B cell (primary cell): Measurements from ENCODE around the gene PCK2. TPM values are rescaled to one million over a fixed set of nuclear protein-coding genes. Genes with fewer than 3 reads are reported as not detected.

Experiments used
- ATAC-seq: fragments of 200-7000 bp; cut with Tn5 transposase; one replicate; pipeline ENCODE4 v1.10.0; 2021; ENCODE audit warnings: low read depth, mild to moderate bottlenecking, moderate number of reproducible peaks, moderate library complexity
- CTCF ChIA-PET: fragments of 350-600 bp; sonication (Branson Sonifier 250); formaldehyde crosslinking; loops from one replicate; lab custom pipeline; 2021; ENCODE audit warnings: antibody characterized with exemption, inconsistent platforms; lab: Charles Lee
- POLR2A ChIA-PET: fragments of 350-600 bp; sonication (Branson Sonifier 250); formaldehyde crosslinking; loops from one replicate; lab custom pipeline; 2021; ENCODE audit warnings: antibody characterized with exemption; lab: Charles Lee
- DNase-seq: peaks from one replicate; pipeline ENCODE4 v3.0.0; 2013
- H2AFZ ChIP-seq: 2 replicates; pipeline ENCODE4 v1.6.1; 2012; ENCODE audit warnings: mild to moderate bottlenecking, low read depth, low read length; ENCODE audit not compliant: insufficient read depth, poor library complexity, severe bottlenecking
- H3K27ac ChIP-seq, 2 donors: 1 replicate in 1 of 2; 2 replicates in 1 of 2; pipeline ENCODE4 v1.5.1; 2012 to 2013; ENCODE audit warnings: low read length in 2 of 2, mild to moderate bottlenecking in 2 of 2, moderate library complexity in 1 of 2
- H3K27me3 ChIP-seq, 4 experiments: fragments of 200-600 bp in 1 of 4; sonication (generic) in 1 of 4; replicated peaks in 1 of 4; 1 replicate in 2 of 4; 2 replicates in 2 of 4; pipeline versions ENCODE4 v1.6.1 to v1.7.0; 2013 to 2016; ENCODE audit warnings: low read length in 3 of 4, mild to moderate bottlenecking in 2 of 4, mixed read lengths in 1 of 4, moderate library complexity in 1 of 4; ENCODE audit not compliant: insufficient read depth in 4 of 4, control insufficient read depth in 3 of 4; ENCODE audit errors: control extremely low read depth in 1 of 4
- H3K36me3 ChIP-seq, 2 experiments: replicated peaks in 1 of 2; 1 replicate in 1 of 2; 2 replicates in 1 of 2; pipeline versions ENCODE4 v1.6.1 to v1.7.1; 2013; ENCODE audit warnings: low read length in 1 of 2; ENCODE audit not compliant: insufficient read depth in 2 of 2, control insufficient read depth in 1 of 2; ENCODE audit errors: control extremely low read depth in 1 of 2, extremely low read depth in 1 of 2
- H3K4me1 ChIP-seq, 2 donors: fragments of 200-600 bp in 1 of 2; sonication (generic) in 1 of 2; 1 replicate in 1 of 2; 2 replicates in 1 of 2; pipeline versions ENCODE4 v1.5.1 to v1.6.1; 2013 to 2017; ENCODE audit warnings: low read length in 2 of 2; ENCODE audit not compliant: control insufficient read depth in 2 of 2, insufficient read depth in 2 of 2
- H3K4me2 ChIP-seq: replicated peaks from 2 replicates; pipeline ENCODE3; 2012; ENCODE audit warnings: mild to moderate bottlenecking, low read depth, low read length; ENCODE audit not compliant: poor library complexity, severe bottlenecking
- H3K4me3 ChIP-seq, 5 experiments: fragments of 200-600 bp in 1 of 5; sonication (generic) in 1 of 5; 1 replicate in 3 of 5; 2 replicates in 2 of 5; pipeline versions ENCODE4 v1.5.1 to v1.7.0; 2011 to 2016; ENCODE audit warnings: low read length in 4 of 5, mild to moderate bottlenecking in 4 of 5, low read depth in 2 of 5, control low read depth in 1 of 5, moderate library complexity in 1 of 5; ENCODE audit not compliant: insufficient read depth in 1 of 5; ENCODE audit errors: control extremely low read depth in 1 of 5, extremely low read depth in 1 of 5
- H3K79me2 ChIP-seq: fragments of 200-600 bp; sonication (generic); one replicate; pipeline ENCODE4 v1.6.0; 2016; ENCODE audit warnings: low read length; ENCODE audit not compliant: control insufficient read depth, insufficient read depth
- H3K9ac ChIP-seq: fragments of 200-600 bp; sonication (generic); 2 replicates; pipeline ENCODE4 v1.6.1; 2017; ENCODE audit warnings: mild to moderate bottlenecking, low read length, moderate library complexity
- H3K9me3 ChIP-seq, 3 donors: one replicate each; pipeline versions ENCODE4 v1.6.1 to v1.7.1; 2013; ENCODE audit warnings: low read length in 2 of 3; ENCODE audit not compliant: control insufficient read depth in 2 of 3, insufficient read depth in 1 of 3; ENCODE audit errors: control extremely low read depth in 1 of 3
- H4K20me1 ChIP-seq: 2 replicates; pipeline ENCODE4 v1.6.0; 2012; ENCODE audit warnings: mild to moderate bottlenecking, low read length; ENCODE audit not compliant: insufficient read depth, control insufficient read depth, poor library complexity, severe bottlenecking
- H3K27ac Mint-ChIP-seq: one replicate; pipeline ENCODE4 v1.8.0; 2021; ENCODE audit warnings: mixed read lengths
- H3K27me3 Mint-ChIP-seq: one replicate; pipeline ENCODE4 v1.8.0; 2021; ENCODE audit warnings: mixed read lengths
- H3K4me1 Mint-ChIP-seq: one replicate; pipeline ENCODE4 v1.8.0; 2021; ENCODE audit warnings: mixed read lengths
- H3K4me3 Mint-ChIP-seq: one replicate; pipeline ENCODE4 v1.8.0; 2021; ENCODE audit warnings: mixed read lengths
- H3K9me3 Mint-ChIP-seq: one replicate; pipeline ENCODE4 v1.8.0; 2022; ENCODE audit warnings: mixed read lengths; ENCODE audit not compliant: insufficient read depth
- CTCF ChIP-seq: fragments of 200-600 bp; IDR thresholded peaks from one replicate; pipeline ENCODE4 v1.8.0; 2022; ENCODE audit warnings: antibody characterized with exemption, mild to moderate bottlenecking
- EZH2 ChIP-seq: IDR thresholded peaks from 2 replicates; pipeline ENCODE4 v1.6.1; 2012; ENCODE audit warnings: borderline replicate concordance, low read depth, mild to moderate bottlenecking, moderate library complexity, low read length; ENCODE audit not compliant: insufficient read depth, poor library complexity, severe bottlenecking
- WGBS: methylation state at CpG from one replicate; pipeline ENCODE4 v1.1.5; 2013; ENCODE audit warnings: missing lambda C conversion rate; ENCODE audit not compliant: insufficient coverage; 5-methylcytosine and 5-hydroxymethylcytosine counted together
- intact Hi-C: fragments of 100-400 bp; cut with micrococcal nuclease; formaldehyde crosslinking; loops from one replicate; pipeline ENCODE4 v1.10.0; 2022
- polyA plus RNA-seq: library from polyadenylated mRNA; depleted of rRNA; stranded (reverse); fragments of >200 nt; gene quantifications from 2 replicates; pipeline ENCODE4 v1.2.3, GENCODE V29; 2012
- total RNA-seq, 2 donors: library from RNA; stranded (reverse); fragments of 120-200 nt in 1 of 2; gene quantifications; 1 replicate in 1 of 2; 2 replicates in 1 of 2; pipeline versions ENCODE4 v1.2.3 to v1.2.4, GENCODE V29; 2013 to 2022

The PCK2 gene
- total and polyA plus RNA-seq, 2 donors (not counting 1 experiment from before 2014, with no cell fraction given): 40.4 to 58.4 TPM

GRCh38 chr14:24062216-24062980, 31.7 kb upstream of the PCK2 start:
- no peak overlapping the region for H3K4me3 ChIP-seq
- H2AFZ ChIP-seq: no peak overlapping the region
- H3K27me3 ChIP-seq: no peaks in the 10 kb centered on the region
- H3K79me2 ChIP-seq: no peaks in the 10 kb centered on the region
- POLR2A ChIA-PET: no interaction called here
- no peaks in the 10 kb centered on the region for H4K20me1 ChIP-seq
- no peak for DNase-seq
- TF ChIP-seq EZH2 (no peak), CTCF (no peak)
- H3K36me3 ChIP-seq: no peaks in the 10 kb centered on the region
- no peaks in the 10 kb centered on the region for H3K9me3 ChIP-seq
- CTCF ChIA-PET: interaction anchor here (0.9 to 14.5 kb wide), 4 partner anchors 28 to 98 kb away, joined by 3 to 220 read pairs (median 6); partner anchors contain the start of gene IRF9
- no peaks in the 10 kb centered on the region for H3K4me1 Mint-ChIP-seq
- no peak overlapping the region for H3K4me2 ChIP-seq
- H3K4me3 Mint-ChIP-seq: no peak overlapping the region
- no peak overlapping the region for H3K9ac ChIP-seq
- no peak for ATAC-seq
- 94% methylated on average over 11 of the region's 14 CpGs for WGBS
- no peak overlapping the region for H3K27ac ChIP-seq
- no peak overlapping the region for H3K27ac Mint-ChIP-seq
- H3K27me3 Mint-ChIP-seq: no peaks in the 10 kb centered on the region
- no peaks in the 10 kb centered on the region for H3K4me1 ChIP-seq
- intact Hi-C loops: no loop called here
- no peaks in the 10 kb centered on the region for H3K9me3 Mint-ChIP-seq

- H3K9me3 Mint-ChIP-seq: no peaks in the 10 kb centered on the region
These were observed 30.8 kb upstream of the PCK2 start for GRCh38 chr14:24063263-24063836.

More at GRCh38 chr14:24063263-24063836, 30.8 kb upstream of the PCK2 start:
- Histone ChIP-seq H3K27me3 (no peaks in the 10 kb centered on the region), H3K9me3 (no peaks in the 10 kb centered on the region), H3K4me1 (no peaks in the 10 kb centered on the region), H3K4me2 (no peak overlapping the region), H3K79me2 (no peaks in the 10 kb centered on the region), H2AFZ (no peak overlapping the region), H3K4me3 (no peak overlapping the region), H3K36me3 (no peaks in the 10 kb centered on the region), H3K27ac (no peak overlapping the region), H4K20me1 (no peaks in the 10 kb centered on the region), H3K9ac (no peak overlapping the region)
- H3K27ac Mint-ChIP-seq: no peak overlapping the region
- intact Hi-C loops: no loop called here
- H3K4me1 Mint-ChIP-seq: no peaks in the 10 kb centered on the region
- no peak overlapping the region for H3K4me3 Mint-ChIP-seq
- ATAC-seq: no peak
- DNase-seq: no peak
- 80% methylated on average over 4 of the region's 4 CpGs for WGBS
- H3K27me3 Mint-ChIP-seq: no peaks in the 10 kb centered on the region
- CTCF ChIA-PET: interaction anchor here (0.9 to 1.2 kb wide), 3 partner anchors 11 to 43 kb away, joined by 3 to 4 read pairs (median 3); no protein-coding TSS in a partner anchor
- POLR2A ChIA-PET: no interaction called here
- no peak for TF ChIP-seq EZH2
- no peak for TF ChIP-seq CTCF
